AG09319 (cell line): ENCODE measurements around the gene IGFBP1.

Experiments
- DNase-seq: peaks from one replicate; pipeline ENCODE4 v3.0.0-alpha.2; 2010; ENCODE audit warnings: low read depth; ENCODE audit errors: extremely low read depth
- CTCF ChIP-seq: IDR thresholded peaks from 2 replicates; pipeline ENCODE4 v1.5.1; 2011; ENCODE audit warnings: low read depth, mild to moderate bottlenecking, inconsistent platforms, low read length, moderate library complexity

The IGFBP1 gene

GRCh38 chr7:45914911-45915310 is 26.6 kb downstream of the IGFBP1 start:
- no peak for DNase-seq
- TF ChIP-seq CTCF = no peak

- TF ChIP-seq CTCF = no peak
These were observed 27.3 kb downstream of the IGFBP1 start for GRCh38 chr7:45915606-45916005.

DNA sequence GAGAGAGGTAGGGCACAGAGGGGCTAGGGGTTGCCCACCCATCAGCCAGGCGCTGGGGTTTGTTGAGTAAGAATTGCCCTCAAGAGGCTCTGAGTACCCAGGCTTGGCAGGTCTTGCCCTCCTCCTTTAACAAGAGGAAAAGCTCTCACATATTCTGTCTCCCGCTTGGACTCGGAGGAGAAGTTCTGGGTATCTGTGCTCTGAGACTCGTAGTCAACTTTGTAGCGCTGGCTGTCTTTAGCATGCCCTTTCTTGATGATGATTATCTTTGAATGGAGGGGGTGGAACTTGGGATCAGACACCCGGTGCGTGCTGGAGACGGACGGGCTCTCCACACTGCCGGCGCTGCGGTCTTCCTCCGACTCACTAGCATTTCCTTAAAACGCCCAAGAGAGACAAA is 28.8 kb downstream of the IGFBP1 start:
- no peak for DNase-seq
- no peak for TF ChIP-seq CTCF

More at GRCh38 chr7:45915606-45916005, 27.3 kb downstream of the IGFBP1 start:
- DNase-seq = no peak

- TF ChIP-seq CTCF = peak; percentile 96
- DNase-seq = peak; percentile 35
These were observed 29.4 kb downstream of the IGFBP1 start for GRCh38 chr7:45917658-45918057.

DNA sequence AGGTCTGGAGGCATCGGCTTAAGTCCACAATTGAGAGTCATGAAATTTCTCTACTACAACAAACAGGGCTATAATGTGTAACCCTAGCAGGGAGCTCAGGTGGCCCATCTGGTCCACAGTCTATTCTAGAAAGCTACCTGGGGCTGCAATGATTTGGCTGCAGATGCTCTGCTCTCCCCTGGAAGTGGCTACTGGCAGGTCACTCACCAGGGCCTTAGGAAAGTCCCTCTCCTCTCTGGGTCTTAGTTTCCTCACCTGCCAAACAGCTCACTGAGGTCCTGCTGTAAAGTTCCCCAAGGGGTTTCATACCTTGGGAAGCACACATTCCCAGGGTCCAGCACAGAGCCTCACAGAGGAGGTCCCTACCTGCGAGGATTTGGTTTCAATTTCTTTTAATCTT is 30.3 kb downstream of the IGFBP1 start:
- DNase-seq = no peak
- TF ChIP-seq CTCF = no peak

GRCh38 chr7:45919231-45919784 is 31.0 kb downstream of the IGFBP1 start:
- no peak for TF ChIP-seq CTCF
- DNase-seq = no peak

GRCh38 chr7:45919993-45920459 is 31.7 kb downstream of the IGFBP1 start:
- no peak for TF ChIP-seq CTCF
- DNase-seq = no peak
